Measurements from ENCODE around the gene SUGP2. TPM values are rescaled to one million over a fixed set of nuclear protein-coding genes. Genes with fewer than 3 reads are reported as not detected.
A peak's percentile ranks its signal among the peaks of the same experiment; 100 is the strongest.
"Not testable (repeated sequence)": the region's sequence is repeated elsewhere in the genome, so short reads cannot be mapped to it uniquely, and the experiment has no call there.

Gene SUGP2
- total RNA-seq, 1 experiment from 2014 or later: 77.2 TPM

GRCh38 chr19:18960370-18960769, 72.9 kb downstream of the SUGP2 start:
- no peak for TF ChIP-seq CTCF (IDR thresholded peaks at IDR 0.05; ENCODE audit: unreplicated experiment)
- H3K4me3 Mint-ChIP-seq (ENCODE audit: low read depth, unreplicated experiment): no peak overlapping the region
- CTCF ChIA-PET: no interaction called here

GRCh38 chr19:18955042-18955441, 78.3 kb downstream of the SUGP2 start:
- BruUV-seq (replicated peaks): no TSS peak
- Mint-ChIP-seq H3K27me3 (ENCODE audit: unreplicated experiment) (peaks cover 28% of the 10 kb centered on the region), H3K9me3 (ENCODE audit: low read depth, unreplicated experiment) (peaks cover 4% of the 10 kb centered on the region), H3K4me3 (ENCODE audit: low read depth, unreplicated experiment) (no peak overlapping the region), H3K4me1 (ENCODE audit: low read depth, unreplicated experiment) (no peaks in the 10 kb centered on the region), H3K27ac (ENCODE audit: unreplicated experiment) (peak overlapping the region; percentile 38), H3K36me3 (ENCODE audit: insufficient read depth, unreplicated experiment) (no peaks in the 10 kb centered on the region)
- CTCF ChIA-PET: no interaction called here
- no peak for DNase-seq
- intact Hi-C loops (cut with micrococcal nuclease; ENCODE audit: unreplicated experiment): no loop called here
- no peak for TF ChIP-seq CTCF (IDR thresholded peaks at IDR 0.05; ENCODE audit: unreplicated experiment)

More at GRCh38 chr19:18960370-18960769, 72.9 kb downstream of the SUGP2 start:
- no peak overlapping the region for H3K27ac Mint-ChIP-seq (ENCODE audit: unreplicated experiment)
- no peaks in the 10 kb centered on the region for H3K36me3 Mint-ChIP-seq (ENCODE audit: insufficient read depth, unreplicated experiment)
- no TSS peak for BruUV-seq (replicated peaks)
- H3K27me3 Mint-ChIP-seq (ENCODE audit: unreplicated experiment): peaks cover 17% of the 10 kb centered on the region
- DNase-seq: no peak
- H3K4me1 Mint-ChIP-seq (ENCODE audit: low read depth, unreplicated experiment): no peaks in the 10 kb centered on the region
- intact Hi-C loops (cut with micrococcal nuclease; ENCODE audit: unreplicated experiment): no loop called here
- H3K9me3 Mint-ChIP-seq (ENCODE audit: low read depth, unreplicated experiment): no peaks in the 10 kb centered on the region

GRCh38 chr19:18954094-18954493, 79.2 kb downstream of the SUGP2 start:
- Mint-ChIP-seq H3K4me1 (ENCODE audit: low read depth, unreplicated experiment) (no peaks in the 10 kb centered on the region), H3K27me3 (ENCODE audit: unreplicated experiment) (peaks cover 28% of the 10 kb centered on the region), H3K36me3 (ENCODE audit: insufficient read depth, unreplicated experiment) (no peaks in the 10 kb centered on the region), H3K4me3 (ENCODE audit: low read depth, unreplicated experiment) (no peak overlapping the region), H3K9me3 (ENCODE audit: low read depth, unreplicated experiment) (peaks cover 4% of the 10 kb centered on the region), H3K27ac (ENCODE audit: unreplicated experiment) (no peak overlapping the region)
- DNase-seq: no peak
- intact Hi-C loops (cut with micrococcal nuclease; ENCODE audit: unreplicated experiment): no loop called here
- BruUV-seq (replicated peaks): no TSS peak
- TF ChIP-seq CTCF (IDR thresholded peaks at IDR 0.05; ENCODE audit: unreplicated experiment): no peak
- CTCF ChIA-PET: no interaction called here

- H3K36me3 Mint-ChIP-seq (ENCODE audit: insufficient read depth, unreplicated experiment); H3K9me3 Mint-ChIP-seq (ENCODE audit: low read depth, unreplicated experiment); H3K27ac Mint-ChIP-seq (ENCODE audit: unreplicated experiment); DNase-seq; H3K4me3 Mint-ChIP-seq (ENCODE audit: low read depth, unreplicated experiment); BruUV-seq (replicated peaks); H3K4me1 Mint-ChIP-seq (ENCODE audit: low read depth, unreplicated experiment); intact Hi-C loops (cut with micrococcal nuclease; ENCODE audit: unreplicated experiment): not testable (repeated sequence)
- H3K27me3 Mint-ChIP-seq (ENCODE audit: unreplicated experiment): peaks cover 28% of the 10 kb centered on the region
- CTCF ChIA-PET: interaction anchor here (0.7 kb wide), 1 partner anchor 77 kb away, joined by 5 read pairs; no protein-coding TSS in a partner anchor
These were observed 80.8 kb downstream of the SUGP2 start for GRCh38 chr19:18952364-18953003.

GRCh38 chr19:18951721-18952281, 81.5 kb downstream of the SUGP2 start:
- no peak overlapping the region for H3K4me3 Mint-ChIP-seq (ENCODE audit: low read depth, unreplicated experiment)
- H3K36me3 Mint-ChIP-seq (ENCODE audit: insufficient read depth, unreplicated experiment): no peaks in the 10 kb centered on the region
- no peak for DNase-seq
- CTCF ChIA-PET: interaction anchor here (0.7 to 0.8 kb wide), 2 partner anchors 76 to 676 kb away, joined by 5 read pairs; no protein-coding TSS in a partner anchor
- peaks cover 28% of the 10 kb centered on the region for H3K27me3 Mint-ChIP-seq (ENCODE audit: unreplicated experiment)
- no peak overlapping the region for H3K27ac Mint-ChIP-seq (ENCODE audit: unreplicated experiment)
- no peaks in the 10 kb centered on the region for H3K4me1 Mint-ChIP-seq (ENCODE audit: low read depth, unreplicated experiment)
- H3K9me3 Mint-ChIP-seq (ENCODE audit: low read depth, unreplicated experiment): peaks cover 4% of the 10 kb centered on the region
- no TSS peak for BruUV-seq (replicated peaks)
- intact Hi-C loops (cut with micrococcal nuclease; ENCODE audit: unreplicated experiment): no loop called here
- TF ChIP-seq CTCF (IDR thresholded peaks at IDR 0.05; ENCODE audit: unreplicated experiment): no peak
